HepG2 (cell line): ENCODE results near the gene SELENOM. TPM values are rescaled to one million over a fixed set of nuclear protein-coding genes. Genes with fewer than 3 reads are reported as not detected.

ENCODE experiments used
- polyA plus RNA-seq, 8 experiments: library from polyadenylated mRNA; depleted of rRNA in 3 of 8; stranded (reverse) in 7 of 8; unstranded in 1 of 8; fragments of >200 nt; fragmentation: Illumina TruSeq in 4 of 8; extraction: Trizol in 4 of 8; gene quantifications; 2 replicates each; pipeline versions ENCODE4 v1.2.1 to v1.2.3, GENCODE V29; 2011 to 2016; ENCODE audit warnings: low read depth in 4 of 8, missing spikeins in 1 of 8, mixed read lengths in 1 of 8; ENCODE audit not compliant: insufficient read depth in 1 of 8
- total RNA-seq, 5 experiments: library from RNA; depleted of rRNA; stranded (reverse); fragments of >200 nt; fragmentation: Illumina TruSeq; extraction: Trizol; gene quantifications; 2 replicates each; pipeline ENCODE4 v1.2.3, GENCODE V29; 2016; ENCODE audit warnings: low read depth in 1 of 5

Gene SELENOM
- total and polyA plus RNA-seq, 2 of the 13 experiments (the other 11 are each of a cell fraction or from before 2014, with no cell fraction given): 4.1 to 4.3 TPM

Other genes with a start within 250 kb of the SELENOM start
- 18.3 and 28.2 TPM in 2 replicates for gene MORC2, start 138.8 kb downstream of the SELENOM start, total RNA-seq (2016; rRNA removed; fragmentation: Illumina TruSeq; extraction: Trizol)
- gene MORC2, start 138.8 kb downstream of the SELENOM start, polyA plus RNA-seq (2011; rRNA removed): 11.9 and 17.8 TPM in 2 replicates
- 32.8 and 35.2 TPM in 2 replicates for gene TUG1, start 138.3 kb downstream of the SELENOM start, total RNA-seq (2016; rRNA removed; fragmentation: Illumina TruSeq; extraction: Trizol)
- gene TUG1, start 138.3 kb downstream of the SELENOM start, polyA plus RNA-seq (2011; rRNA removed): 101 and 122 TPM in 2 replicates
- 6.9 and 14.7 TPM in 2 replicates for gene SMTN, start 26.2 kb downstream of the SELENOM start, total RNA-seq (2016; rRNA removed; fragmentation: Illumina TruSeq; extraction: Trizol)
- 24.2 and 26.1 TPM in 2 replicates for gene SMTN, start 26.2 kb downstream of the SELENOM start, polyA plus RNA-seq (2011; rRNA removed)
- gene INPP5J, start 15.4 kb upstream of the SELENOM start, total RNA-seq (2016; rRNA removed; fragmentation: Illumina TruSeq; extraction: Trizol): 0.15 and 0.24 TPM in 2 replicates
- 1.1 and 1.3 TPM in 2 replicates for gene INPP5J, start 15.4 kb upstream of the SELENOM start, polyA plus RNA-seq (2011; rRNA removed)
- gene PLA2G3, start 32.9 kb upstream of the SELENOM start, total RNA-seq (2016; rRNA removed; fragmentation: Illumina TruSeq; extraction: Trizol): 0.11 and 0.42 TPM in 2 replicates
- gene PLA2G3, start 32.9 kb upstream of the SELENOM start, polyA plus RNA-seq (2011; rRNA removed): 0.12 and 0.24 TPM in 2 replicates
- 21.4 and 28.8 TPM in 2 replicates for gene RNF185, start 52.6 kb upstream of the SELENOM start, total RNA-seq (2016; rRNA removed; fragmentation: Illumina TruSeq; extraction: Trizol)
- gene RNF185, start 52.6 kb upstream of the SELENOM start, polyA plus RNA-seq (2011; rRNA removed): 26.4 and 27.5 TPM in 2 replicates
- gene LIMK2, start 104.7 kb upstream of the SELENOM start, total RNA-seq (2016; rRNA removed; fragmentation: Illumina TruSeq; extraction: Trizol): 25.9 and 29.8 TPM in 2 replicates
- 20.9 and 22.2 TPM in 2 replicates for gene LIMK2, start 104.7 kb upstream of the SELENOM start, polyA plus RNA-seq (2011; rRNA removed)
- 0.44 and 1.3 TPM in 2 replicates for gene PIK3IP1, start 184.9 kb upstream of the SELENOM start, total RNA-seq (2016; rRNA removed; fragmentation: Illumina TruSeq; extraction: Trizol)
- 2.5 and 5.3 TPM in 2 replicates for gene PIK3IP1, start 184.9 kb upstream of the SELENOM start, polyA plus RNA-seq (2011; rRNA removed)
- 30.4 and 30.5 TPM in 2 replicates for gene PATZ1, start 238.8 kb upstream of the SELENOM start, total RNA-seq (2016; rRNA removed; fragmentation: Illumina TruSeq; extraction: Trizol)
- 24.9 and 26.6 TPM in 2 replicates for gene PATZ1, start 238.8 kb upstream of the SELENOM start, polyA plus RNA-seq (2011; rRNA removed)